ENCODE measurements around the gene RHOC.

Gene RHOC

GRCh38 chr1:112689842-112690237 is 17.1 kb downstream of the RHOC start:
- no peak for DNase-seq (ENCODE audit: low read depth)
- TF ChIP-seq CTCF (IDR thresholded peaks at IDR 0.05; ENCODE audit: low read depth, low read length, missing control alignments), result no peak
- H3K4me3 ChIP-seq (ENCODE audit: low read depth, low read length), result no peak overlapping the region
- in situ Hi-C loops (cut with HindIII; ENCODE audit: low sequenced_read_pairs), result no loop called here

DNA sequence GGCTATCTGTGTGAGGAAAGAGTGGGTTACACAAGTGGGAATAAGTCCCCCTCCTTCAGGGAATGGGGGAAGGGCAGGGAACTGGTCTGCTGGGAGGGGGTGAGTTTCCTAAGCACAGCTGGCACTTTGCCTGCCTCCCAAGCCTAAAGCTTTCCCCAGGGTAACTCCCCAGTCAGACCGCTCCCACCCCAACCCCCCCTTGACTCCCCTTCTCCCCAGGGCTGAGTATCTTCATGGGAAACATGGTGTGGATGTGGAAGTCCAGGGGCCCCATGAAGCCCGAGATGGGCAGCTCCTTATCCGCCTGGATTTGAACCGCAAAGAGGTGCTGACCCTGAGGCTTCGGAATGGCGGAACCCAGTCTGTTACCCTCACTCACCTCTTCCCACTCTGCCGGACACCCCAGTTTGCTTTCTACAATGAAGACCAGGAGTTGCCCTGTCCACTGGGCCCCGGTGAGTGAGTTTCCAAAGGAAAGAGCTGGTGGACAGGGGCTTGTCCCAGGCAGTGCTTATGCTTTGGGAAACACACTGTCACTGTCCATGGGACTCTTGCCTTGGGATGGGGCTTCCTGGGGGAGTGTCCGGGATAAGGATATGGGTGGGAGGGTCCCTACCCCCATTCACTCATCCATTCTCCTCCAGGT is 17.6 kb downstream of the RHOC start:
- H3K4me3 ChIP-seq (ENCODE audit: low read depth, low read length), result no peak overlapping the region
- in situ Hi-C loops (cut with HindIII; ENCODE audit: low sequenced_read_pairs), result no loop called here
- DNase-seq (ENCODE audit: low read depth), result no peak
- no peak for TF ChIP-seq CTCF (IDR thresholded peaks at IDR 0.05; ENCODE audit: low read depth, low read length, missing control alignments)

DNA sequence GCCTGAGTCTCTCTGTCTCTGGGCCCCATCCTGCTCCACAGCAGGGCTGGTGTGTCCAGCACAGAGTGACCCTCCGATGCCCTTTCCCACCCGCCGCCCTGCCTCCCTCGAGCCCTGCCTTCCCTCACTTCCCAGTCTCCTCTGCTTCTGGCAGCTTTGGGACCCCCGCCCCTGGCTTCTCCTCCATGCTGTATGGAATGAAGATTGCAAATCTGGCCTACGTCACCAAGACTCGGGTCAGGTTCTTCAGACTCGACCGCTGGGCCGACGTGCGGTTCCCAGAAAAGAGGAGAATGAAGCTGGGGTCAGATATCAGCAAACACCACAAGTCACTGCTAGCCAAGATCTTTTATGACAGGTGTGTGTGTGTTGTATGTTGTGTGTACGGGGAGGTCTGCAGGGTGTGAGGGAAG is 18.1 kb downstream of the RHOC start:
- no peak overlapping the region for H3K4me3 ChIP-seq (ENCODE audit: low read depth, low read length)
- in situ Hi-C loops (cut with HindIII; ENCODE audit: low sequenced_read_pairs), result no loop called here
- no peak for TF ChIP-seq CTCF (IDR thresholded peaks at IDR 0.05; ENCODE audit: low read depth, low read length, missing control alignments)
- no peak for DNase-seq (ENCODE audit: low read depth)

DNA sequence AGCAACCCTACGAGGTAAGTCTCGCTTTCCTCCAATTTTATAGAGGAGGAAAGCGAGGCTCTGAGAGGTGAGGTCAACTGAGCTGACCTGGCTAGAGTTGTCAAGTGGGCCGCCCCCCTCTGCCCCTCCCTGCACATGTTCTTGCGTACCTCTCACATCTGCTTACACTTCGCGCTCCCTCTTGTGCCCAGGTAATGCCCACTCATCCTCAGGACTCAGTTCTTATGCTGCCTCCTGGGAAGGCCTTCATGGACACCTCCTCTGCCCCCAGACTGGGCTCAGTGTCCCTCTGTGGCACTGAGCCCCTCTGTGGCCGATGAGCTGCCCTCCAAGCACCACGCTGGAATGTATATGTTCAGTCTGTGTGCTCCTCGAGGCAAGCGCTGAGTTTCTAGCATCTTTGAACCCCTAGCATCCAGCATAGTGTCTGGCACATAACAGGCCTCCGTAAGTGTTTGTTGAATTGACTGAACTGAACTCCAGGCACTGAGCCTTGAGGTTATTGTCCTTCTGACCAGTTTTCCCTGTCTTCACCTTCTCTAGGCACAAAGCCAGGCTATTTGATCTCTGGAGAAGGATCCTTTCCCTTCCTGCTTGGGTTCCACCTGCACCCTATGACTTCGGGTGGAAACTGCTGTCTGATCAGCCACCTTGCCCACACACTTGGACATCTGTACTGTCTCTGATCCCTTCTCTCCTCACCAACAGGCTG is 19.0 kb downstream of the RHOC start:
- DNase-seq (ENCODE audit: low read depth), result no peak
- in situ Hi-C loops (cut with HindIII; ENCODE audit: low sequenced_read_pairs), result no loop called here
- no peak overlapping the region for H3K4me3 ChIP-seq (ENCODE audit: low read depth, low read length)
- no peak for TF ChIP-seq CTCF (IDR thresholded peaks at IDR 0.05; ENCODE audit: low read depth, low read length, missing control alignments)

GRCh38 chr1:112687361-112687760 is 19.6 kb downstream of the RHOC start:
- in situ Hi-C loops (cut with HindIII; ENCODE audit: low sequenced_read_pairs), result no loop called here
- no peak for TF ChIP-seq CTCF (IDR thresholded peaks at IDR 0.05; ENCODE audit: low read depth, low read length, missing control alignments)
- H3K4me3 ChIP-seq (ENCODE audit: low read depth, low read length), result no peak overlapping the region
- no peak for DNase-seq (ENCODE audit: low read depth)

DNA sequence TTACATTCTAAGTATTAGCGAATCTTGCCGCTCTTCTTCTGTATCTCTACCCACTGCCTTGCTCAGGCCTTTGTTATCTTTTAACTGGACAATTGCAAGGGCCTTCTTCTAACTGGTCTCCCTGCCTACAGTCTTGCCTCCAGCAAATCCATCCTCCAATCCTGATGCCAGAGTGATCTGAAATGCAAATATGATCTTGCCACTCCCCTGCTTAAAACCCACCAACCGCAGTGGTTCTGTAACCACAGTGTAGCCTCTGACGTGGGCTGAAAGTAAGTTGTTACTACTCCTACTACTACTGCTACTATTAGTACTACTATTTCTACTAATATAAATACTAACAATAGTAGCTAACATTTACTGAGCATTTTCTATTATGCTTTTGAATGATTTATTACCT is 20.1 kb downstream of the RHOC start:
- no peak overlapping the region for H3K4me3 ChIP-seq (ENCODE audit: low read depth, low read length)
- in situ Hi-C loops (cut with HindIII; ENCODE audit: low sequenced_read_pairs), result no loop called here
- DNase-seq (ENCODE audit: low read depth), result no peak
- no peak for TF ChIP-seq CTCF (IDR thresholded peaks at IDR 0.05; ENCODE audit: low read depth, low read length, missing control alignments)

Measured in astrocyte of the cerebellum (primary cell).